IgD-negative memory B cell (primary cell): ENCODE data around the gene ADGRE3. TPM values are rescaled to one million over a fixed set of nuclear protein-coding genes. Genes with fewer than 3 reads are reported as not detected.

Experiments used
- H3K27ac Mint-ChIP-seq, 3 donors: one replicate each; pipeline ENCODE4 v1.8.0; 2020 to 2022; ENCODE audit warnings: mild to moderate bottlenecking in 3 of 3, mixed read lengths in 3 of 3, moderate library complexity in 1 of 3
- H3K27me3 Mint-ChIP-seq: one replicate; pipeline ENCODE4 v1.8.0; 2021; ENCODE audit warnings: mixed read lengths
- H3K36me3 Mint-ChIP-seq: one replicate; pipeline ENCODE4 v1.8.0; 2020; ENCODE audit warnings: mild to moderate bottlenecking, mixed read lengths
- H3K4me1 Mint-ChIP-seq, 3 donors: one replicate each; pipeline ENCODE4 v1.8.0; 2020 to 2022; ENCODE audit warnings: mixed read lengths in 3 of 3, mild to moderate bottlenecking in 1 of 3
- H3K4me3 Mint-ChIP-seq, 4 donors: one replicate each; pipeline ENCODE4 v1.8.0; 2020 to 2022; ENCODE audit warnings: mild to moderate bottlenecking in 4 of 4, mixed read lengths in 4 of 4, moderate library complexity in 3 of 4
- H3K9me3 Mint-ChIP-seq, 3 donors: one replicate each; pipeline ENCODE4 v1.8.0; 2020 to 2021; ENCODE audit warnings: mixed read lengths in 3 of 3, mild to moderate bottlenecking in 1 of 3
- polyA plus RNA-seq: library from polyadenylated mRNA; unstranded; fragments of 300-500 nt; fragmentation: Illumina TruSeq; gene quantifications from one replicate; pipeline ENCODE4 v1.2.3, GENCODE V29; 2021

ADGRE3 gene, protein sequence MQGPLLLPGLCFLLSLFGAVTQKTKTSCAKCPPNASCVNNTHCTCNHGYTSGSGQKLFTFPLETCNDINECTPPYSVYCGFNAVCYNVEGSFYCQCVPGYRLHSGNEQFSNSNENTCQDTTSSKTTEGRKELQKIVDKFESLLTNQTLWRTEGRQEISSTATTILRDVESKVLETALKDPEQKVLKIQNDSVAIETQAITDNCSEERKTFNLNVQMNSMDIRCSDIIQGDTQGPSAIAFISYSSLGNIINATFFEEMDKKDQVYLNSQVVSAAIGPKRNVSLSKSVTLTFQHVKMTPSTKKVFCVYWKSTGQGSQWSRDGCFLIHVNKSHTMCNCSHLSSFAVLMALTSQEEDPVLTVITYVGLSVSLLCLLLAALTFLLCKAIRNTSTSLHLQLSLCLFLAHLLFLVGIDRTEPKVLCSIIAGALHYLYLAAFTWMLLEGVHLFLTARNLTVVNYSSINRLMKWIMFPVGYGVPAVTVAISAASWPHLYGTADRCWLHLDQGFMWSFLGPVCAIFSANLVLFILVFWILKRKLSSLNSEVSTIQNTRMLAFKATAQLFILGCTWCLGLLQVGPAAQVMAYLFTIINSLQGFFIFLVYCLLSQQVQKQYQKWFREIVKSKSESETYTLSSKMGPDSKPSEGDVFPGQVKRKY
- polyA plus RNA-seq, result not detected

DNA sequence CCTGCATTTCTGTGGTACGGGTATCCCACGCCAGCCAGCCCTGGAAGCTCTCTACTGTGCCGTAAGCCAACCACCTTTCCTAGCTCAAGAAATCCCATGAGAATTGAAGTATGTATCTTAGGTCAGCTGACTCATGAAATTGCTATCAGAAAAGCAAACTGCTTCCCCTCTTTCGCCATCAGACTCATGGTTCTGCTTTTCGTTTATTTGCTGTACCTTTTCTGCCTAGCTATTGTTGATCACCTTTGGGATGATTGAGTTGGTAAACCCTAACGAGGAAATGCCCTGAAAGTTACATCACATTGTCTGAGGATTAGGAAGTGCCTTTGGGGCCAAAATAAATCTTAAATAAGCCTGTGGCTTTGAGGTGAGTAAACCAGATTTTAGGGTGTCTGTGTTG is at the start of gene ADGRE3:
Gene ADGRE3 (minus strand): TSS at position 81 of the 400 bp plus-strand sequence. CDS start 74 bp downstream, at position 7.
- peak within 1 kb of the TSS in 1 of 3 donors; percentile 28 for H3K27ac Mint-ChIP-seq
- no peaks in the 10 kb centered on the region for H3K9me3 Mint-ChIP-seq
- H3K36me3 Mint-ChIP-seq, result no peaks in the 10 kb centered on the region
- peak within 1 kb of the TSS in 2 of 4 donors; percentile 48 to 53 for H3K4me3 Mint-ChIP-seq
- peaks cover 3% of the 10 kb centered on the region for H3K27me3 Mint-ChIP-seq
- H3K4me1 Mint-ChIP-seq, result peaks cover 8 to 14% (median 14%) of the 10 kb centered on the region in 3 donors

- H3K27me3 Mint-ChIP-seq, result no peaks in the 10 kb centered on the region
- peaks cover 29% of the 10 kb centered on the region for H3K36me3 Mint-ChIP-seq
- H3K27ac Mint-ChIP-seq, result no peak overlapping the region
- no peak overlapping the region for H3K4me3 Mint-ChIP-seq
- peaks cover 25 to 65% (median 40%) of the 10 kb centered on the region in 3 donors for H3K9me3 Mint-ChIP-seq
- H3K4me1 Mint-ChIP-seq, result no peaks in the 10 kb centered on the region
Observed at GRCh38 chr19:14722127-14722526, 47.5 kb upstream of the ADGRE3 start.

- peaks cover 25 to 67% (median 39%) of the 10 kb centered on the region in 3 donors for H3K9me3 Mint-ChIP-seq
- no peak overlapping the region for H3K4me3 Mint-ChIP-seq
- peaks cover 49% of the 10 kb centered on the region for H3K36me3 Mint-ChIP-seq
- no peaks in the 10 kb centered on the region for H3K27me3 Mint-ChIP-seq
- no peaks in the 10 kb centered on the region for H3K4me1 Mint-ChIP-seq
- no peak overlapping the region for H3K27ac Mint-ChIP-seq
Observed at GRCh38 chr19:14719162-14719561, 44.5 kb upstream of the ADGRE3 start.

DNA sequence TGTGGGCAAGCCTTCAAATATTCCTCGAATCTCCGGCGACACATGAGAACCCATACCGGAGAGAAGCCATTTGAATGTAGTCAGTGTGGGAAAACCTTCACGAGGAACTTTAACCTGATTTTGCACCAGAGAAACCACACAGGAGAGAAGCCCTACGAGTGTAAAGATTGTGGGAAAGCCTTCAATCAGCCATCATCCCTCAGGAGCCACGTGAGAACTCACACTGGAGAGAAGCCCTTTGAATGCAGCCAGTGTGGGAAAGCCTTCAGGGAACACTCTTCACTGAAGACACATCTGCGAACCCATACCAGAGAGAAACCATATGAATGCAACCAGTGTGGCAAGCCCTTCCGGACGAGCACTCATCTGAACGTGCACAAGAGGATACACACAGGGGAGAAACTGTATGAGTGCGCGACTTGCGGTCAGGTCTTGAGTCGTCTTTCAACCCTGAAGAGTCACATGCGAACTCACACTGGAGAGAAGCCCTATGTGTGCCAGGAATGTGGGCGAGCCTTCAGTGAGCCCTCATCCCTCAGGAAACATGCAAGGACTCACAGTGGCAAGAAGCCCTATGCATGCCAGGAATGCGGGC is 44.0 kb upstream of the ADGRE3 start:
- H3K27me3 Mint-ChIP-seq, result no peaks in the 10 kb centered on the region
- peaks cover 25 to 63% (median 36%) of the 10 kb centered on the region in 3 donors for H3K9me3 Mint-ChIP-seq
- H3K36me3 Mint-ChIP-seq, result peaks cover 49% of the 10 kb centered on the region
- H3K27ac Mint-ChIP-seq, result no peak overlapping the region
- no peaks in the 10 kb centered on the region for H3K4me1 Mint-ChIP-seq
- H3K4me3 Mint-ChIP-seq, result no peak overlapping the region

- no peaks in the 10 kb centered on the region for H3K4me1 Mint-ChIP-seq
- peaks cover 57% of the 10 kb centered on the region for H3K36me3 Mint-ChIP-seq
- H3K9me3 Mint-ChIP-seq, result peaks cover 16 to 57% (median 29%) of the 10 kb centered on the region in 3 donors
- H3K27me3 Mint-ChIP-seq, result no peaks in the 10 kb centered on the region
- no peak overlapping the region for H3K4me3 Mint-ChIP-seq
- no peak overlapping the region for H3K27ac Mint-ChIP-seq
Observed at GRCh38 chr19:14715841-14716240, 41.2 kb upstream of the ADGRE3 start.

DNA sequence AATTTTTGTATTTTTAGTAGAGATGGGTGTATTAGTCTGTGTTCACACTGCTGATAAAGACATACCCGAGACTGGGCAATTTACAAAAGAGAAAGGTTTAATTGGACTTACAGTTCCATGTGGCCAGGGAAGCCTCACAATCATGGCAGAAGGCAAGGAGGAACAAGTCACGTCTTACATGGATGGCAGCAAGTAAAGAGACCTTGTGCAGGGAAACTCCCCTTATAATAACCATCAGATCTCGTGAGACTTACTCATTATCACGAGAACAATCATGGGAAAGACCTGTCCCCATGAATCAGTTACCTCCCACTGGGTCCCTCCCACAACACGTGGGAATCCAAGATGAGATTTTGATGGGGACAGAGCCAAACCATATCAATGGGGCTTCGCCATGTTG is 29.8 kb upstream of the ADGRE3 start:
- H3K27me3 Mint-ChIP-seq, result no peaks in the 10 kb centered on the region
- H3K4me1 Mint-ChIP-seq, result no peaks in the 10 kb centered on the region
- H3K9me3 Mint-ChIP-seq, result no peaks in the 10 kb centered on the region
- H3K27ac Mint-ChIP-seq, result no peak overlapping the region
- H3K36me3 Mint-ChIP-seq, result peaks cover 24% of the 10 kb centered on the region
- H3K4me3 Mint-ChIP-seq, result no peak overlapping the region

GRCh38 chr19:14703833-14704232 is 29.2 kb upstream of the ADGRE3 start:
- no peak overlapping the region for H3K4me3 Mint-ChIP-seq
- H3K36me3 Mint-ChIP-seq, result peaks cover 18% of the 10 kb centered on the region
- H3K4me1 Mint-ChIP-seq, result no peaks in the 10 kb centered on the region
- no peak overlapping the region for H3K27ac Mint-ChIP-seq
- H3K27me3 Mint-ChIP-seq, result no peaks in the 10 kb centered on the region
- H3K9me3 Mint-ChIP-seq, result no peaks in the 10 kb centered on the region

- no peak overlapping the region for H3K4me3 Mint-ChIP-seq
- H3K27me3 Mint-ChIP-seq, result no peaks in the 10 kb centered on the region
- peaks cover 11% of the 10 kb centered on the region for H3K36me3 Mint-ChIP-seq
- no peak overlapping the region for H3K27ac Mint-ChIP-seq
- no peaks in the 10 kb centered on the region for H3K4me1 Mint-ChIP-seq
- no peaks in the 10 kb centered on the region for H3K9me3 Mint-ChIP-seq
Observed at GRCh38 chr19:14700711-14701375, 26.2 kb upstream of the ADGRE3 start.

DNA sequence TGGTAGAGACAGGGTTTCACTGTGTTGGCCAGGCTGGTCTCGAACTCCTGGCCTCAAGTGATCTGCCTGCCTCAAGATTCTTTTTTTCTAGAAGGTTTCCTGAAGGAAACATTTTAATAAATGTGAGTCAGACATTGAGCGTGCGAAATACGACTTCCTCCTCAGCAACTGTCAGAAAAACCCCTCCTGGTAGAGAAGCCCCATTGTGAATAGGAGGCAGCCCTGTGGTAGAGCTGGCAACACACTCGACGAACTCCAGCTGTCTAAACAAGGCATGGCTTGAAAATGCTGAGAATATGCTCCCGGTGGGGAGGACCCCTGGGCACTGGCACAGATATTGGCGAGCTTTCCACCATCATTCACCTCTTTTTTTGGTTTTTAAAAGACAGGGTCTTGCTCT is 25.0 kb upstream of the ADGRE3 start:
- Mint-ChIP-seq H3K27me3 (no peaks in the 10 kb centered on the region), H3K27ac (no peak overlapping the region), H3K36me3 (peaks cover 11% of the 10 kb centered on the region), H3K9me3 (no peaks in the 10 kb centered on the region), H3K4me3 (no peak overlapping the region), H3K4me1 (no peaks in the 10 kb centered on the region)

DNA sequence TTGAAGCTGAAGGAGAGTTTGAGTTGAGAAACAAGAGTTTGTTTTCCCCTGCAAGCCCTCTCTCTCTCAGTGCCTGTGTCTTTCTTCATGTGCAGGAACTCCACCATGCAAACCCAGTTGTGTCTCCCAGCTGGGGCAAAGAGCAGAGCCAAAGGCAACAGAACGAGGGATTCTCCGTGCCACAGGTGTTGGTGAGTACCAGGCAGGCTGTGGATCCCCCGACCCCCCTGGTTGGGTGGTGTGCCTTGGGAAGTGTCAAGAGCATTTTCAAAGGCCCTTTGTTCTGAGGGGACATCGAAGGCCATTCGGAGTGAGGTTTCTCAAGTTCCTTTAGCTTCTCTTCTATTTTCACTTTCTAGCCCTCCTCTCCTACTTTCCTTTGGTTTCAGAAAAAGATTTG is 20.8 kb upstream of the ADGRE3 start:
- no peaks in the 10 kb centered on the region for H3K27me3 Mint-ChIP-seq
- no peak overlapping the region for H3K27ac Mint-ChIP-seq
- peaks cover 5 to 9% (median 8%) of the 10 kb centered on the region in 3 donors for H3K4me1 Mint-ChIP-seq
- H3K9me3 Mint-ChIP-seq, result no peaks in the 10 kb centered on the region
- H3K4me3 Mint-ChIP-seq, result no peak overlapping the region
- H3K36me3 Mint-ChIP-seq, result peaks cover 8% of the 10 kb centered on the region

DNA sequence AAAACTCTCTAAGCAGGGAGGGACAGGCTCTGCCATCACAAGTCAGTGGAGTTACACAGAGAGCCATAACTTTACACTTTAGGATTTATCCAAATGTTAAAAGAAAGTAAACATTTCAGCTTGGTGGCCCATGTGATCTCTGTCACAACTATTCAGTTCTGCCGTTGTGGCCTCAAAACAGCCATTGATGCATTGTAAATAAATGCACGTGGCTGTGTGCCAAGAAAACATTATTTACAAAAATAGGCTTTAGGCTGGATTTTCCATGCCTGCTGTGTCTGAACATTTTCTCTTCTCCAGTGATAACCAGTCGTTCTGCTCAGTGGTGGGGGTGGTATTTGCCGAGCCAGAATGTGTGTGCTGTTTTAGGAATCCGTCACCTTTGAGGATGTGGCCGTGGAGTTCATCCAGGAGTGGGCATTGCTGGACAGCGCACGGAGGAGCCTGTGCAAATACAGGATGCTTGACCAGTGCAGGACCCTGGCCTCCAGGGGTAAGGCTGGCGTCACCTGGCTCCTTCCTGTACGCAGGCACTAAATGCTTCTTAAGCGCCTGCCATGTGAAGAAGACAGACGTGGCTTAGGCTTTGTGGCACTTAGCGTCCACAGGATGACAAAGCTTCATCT is 20.1 kb upstream of the ADGRE3 start:
- H3K9me3 Mint-ChIP-seq, result no peaks in the 10 kb centered on the region
- H3K27me3 Mint-ChIP-seq, result no peaks in the 10 kb centered on the region
- H3K4me1 Mint-ChIP-seq, result peaks cover 9 to 13% (median 10%) of the 10 kb centered on the region in 3 donors
- H3K36me3 Mint-ChIP-seq, result peaks cover 8% of the 10 kb centered on the region
- no peak overlapping the region for H3K27ac Mint-ChIP-seq
- H3K4me3 Mint-ChIP-seq, result no peak overlapping the region

- peak within 1 kb of the TSS; percentile 92 to 99 (median 97) for H3K4me3 Mint-ChIP-seq
- H3K4me1 Mint-ChIP-seq, result peaks cover 20 to 32% (median 23%) of the 10 kb centered on the region in 3 donors
- no peaks in the 10 kb centered on the region for H3K27me3 Mint-ChIP-seq
- H3K9me3 Mint-ChIP-seq, result no peaks in the 10 kb centered on the region
- peaks cover 3% of the 10 kb centered on the region for H3K36me3 Mint-ChIP-seq
- H3K27ac Mint-ChIP-seq, result peak within 1 kb of the TSS; percentile 99 to 100 (median 99)
Observed at GRCh38 chr19:14689598-14690503, 15.2 kb upstream of the ADGRE3 start, which contains the start of gene ZNF333. Gene ZNF333, plus strand, starts transcription at chr19:14690048. Its CDS starts 3,444 bp downstream, at chr19:14693492.

DNA sequence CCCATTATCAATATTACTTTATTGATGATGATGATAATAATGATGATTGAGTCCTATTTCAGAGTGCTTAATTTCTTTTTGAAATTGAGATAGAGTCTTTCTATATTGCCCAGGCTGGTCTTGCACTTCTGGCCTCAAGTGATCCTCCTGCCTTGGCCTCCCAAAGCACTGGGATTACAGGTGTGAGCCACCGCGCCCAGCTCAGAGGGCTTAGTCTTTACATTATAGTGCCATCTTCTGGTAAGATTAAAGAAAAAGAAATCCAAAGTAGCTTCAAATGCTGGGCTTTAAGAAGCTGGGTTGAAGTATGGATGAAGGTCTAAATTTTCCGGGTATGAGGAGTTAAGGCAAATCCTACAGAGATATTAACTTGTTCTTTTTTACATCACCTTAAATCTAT is 11.8 kb upstream of the ADGRE3 start:
- Mint-ChIP-seq H3K36me3 (no peaks in the 10 kb centered on the region), H3K27ac (peak overlapping the region in 2 of 3 donors; percentile 32 to 67), H3K4me1 (peaks cover 15 to 34% (median 18%) of the 10 kb centered on the region in 3 donors), H3K4me3 (peak overlapping the region in 1 of 4 donors; percentile 60), H3K27me3 (no peaks in the 10 kb centered on the region), H3K9me3 (no peaks in the 10 kb centered on the region)

GRCh38 chr19:14683439-14683838 is 8.8 kb upstream of the ADGRE3 start:
- H3K4me1 Mint-ChIP-seq, result peaks cover 5 to 12% (median 7%) of the 10 kb centered on the region in 3 donors
- no peak overlapping the region for H3K27ac Mint-ChIP-seq
- no peak overlapping the region for H3K4me3 Mint-ChIP-seq
- no peaks in the 10 kb centered on the region for H3K27me3 Mint-ChIP-seq
- H3K9me3 Mint-ChIP-seq, result no peaks in the 10 kb centered on the region
- H3K36me3 Mint-ChIP-seq, result no peaks in the 10 kb centered on the region
